HG03460 (cell line): ENCODE results near the gene CRTAC1.

ENCODE experiments used
- ATAC-seq: cut with Tn5 transposase; IDR thresholded peaks from one replicate; pipeline ENCODE4 v1.9.1; 2021; ENCODE audit not compliant: unreplicated experiment

The CRTAC1 gene

DNA sequence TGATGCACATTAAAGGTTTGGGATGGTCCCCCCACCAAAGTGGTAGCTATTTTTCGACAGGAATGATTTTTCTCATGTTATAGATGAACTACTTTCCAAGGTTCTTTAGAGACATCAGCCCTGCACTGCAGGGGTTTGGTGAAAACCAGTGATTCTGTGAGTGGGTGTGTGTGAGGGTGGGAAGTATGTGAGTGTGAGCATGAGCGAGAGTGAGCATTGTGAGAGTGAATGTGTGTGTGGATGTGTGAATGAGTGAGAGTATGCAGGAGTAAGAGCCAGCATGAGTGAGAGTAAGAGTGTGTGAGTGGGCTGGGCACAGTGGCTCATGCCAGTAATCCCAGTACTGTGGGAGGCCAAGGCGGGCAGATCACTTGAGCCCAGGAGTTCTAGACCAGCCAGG lies 105.7 kb downstream of the CRTAC1 start:
- no peak for ATAC-seq

DNA sequence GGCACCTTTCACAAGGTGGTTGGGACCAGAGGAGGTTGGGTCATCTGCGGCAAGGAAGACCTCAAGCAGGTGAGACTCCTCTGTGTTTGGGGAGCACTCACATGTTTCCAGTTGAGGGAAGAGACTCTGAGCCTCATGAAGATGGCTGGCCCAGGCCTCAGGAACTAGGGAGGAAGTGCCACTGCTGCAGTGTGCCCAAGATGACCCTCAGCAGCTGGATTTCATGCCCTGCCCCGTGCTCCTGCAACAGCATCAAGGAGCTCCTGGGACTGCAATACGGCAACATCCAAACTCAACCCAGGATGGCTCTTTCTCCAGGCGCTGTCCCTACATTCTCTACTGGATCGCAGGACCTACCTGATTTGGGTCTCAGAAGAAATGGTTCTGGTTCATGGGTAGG lies 106.9 kb downstream of the CRTAC1 start:
- ATAC-seq: no peak

DNA sequence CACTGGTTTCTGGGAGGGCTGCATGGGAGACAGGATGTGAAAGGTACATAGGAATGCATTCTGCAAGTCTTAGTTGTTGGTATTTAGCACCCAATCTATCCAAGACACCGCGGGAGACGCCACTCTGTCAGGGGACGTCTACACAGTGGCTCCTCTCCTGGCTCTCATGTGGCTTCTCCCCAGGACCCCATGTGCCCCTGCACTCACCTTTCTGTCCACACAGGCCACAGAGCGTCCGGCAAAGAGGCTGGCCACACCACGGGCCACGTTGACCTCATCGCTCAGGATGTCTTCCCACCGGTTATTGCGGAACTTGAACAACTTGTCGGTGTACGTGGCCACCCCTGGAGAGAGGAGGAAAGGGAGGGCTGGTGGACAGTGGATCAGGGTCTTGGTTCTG lies 107.4 kb downstream of the CRTAC1 start:
- no peak for ATAC-seq

DNA sequence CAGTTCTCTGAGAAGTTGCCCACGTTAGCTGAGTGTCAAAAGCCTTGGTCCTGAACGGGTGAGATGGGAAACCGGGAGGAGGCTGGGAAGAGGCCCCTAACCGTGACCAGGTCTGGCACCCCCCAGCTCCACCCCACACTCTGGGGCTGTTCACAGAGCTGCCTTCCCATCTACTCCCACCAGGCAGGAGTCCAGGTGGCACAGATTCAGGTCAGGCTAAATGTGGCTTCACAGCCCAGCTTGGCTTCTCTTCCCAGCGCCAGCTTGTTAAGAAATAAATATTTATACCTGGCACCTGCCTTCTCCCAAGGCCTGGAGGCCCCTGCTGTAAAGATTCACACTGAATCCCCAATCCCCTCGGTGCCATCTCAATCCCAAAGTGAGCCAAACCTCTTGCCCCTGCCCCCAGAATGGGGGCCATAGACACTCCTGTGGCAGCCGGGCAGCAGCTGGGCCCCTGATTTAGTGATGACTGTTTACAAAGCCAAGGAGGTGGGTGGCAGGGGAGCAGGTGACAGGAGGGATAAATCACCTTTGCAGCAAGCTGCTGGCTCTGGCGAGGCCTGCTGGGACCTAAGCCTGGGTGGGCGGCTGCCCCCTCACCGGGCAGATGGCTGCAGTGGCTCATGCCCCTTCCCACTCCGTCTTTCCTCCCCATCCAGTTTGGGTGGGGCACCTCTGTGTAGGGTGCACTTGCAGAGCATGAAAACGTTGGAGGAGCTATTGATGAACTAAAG lies 108.2 kb downstream of the CRTAC1 start:
- no peak for ATAC-seq

DNA sequence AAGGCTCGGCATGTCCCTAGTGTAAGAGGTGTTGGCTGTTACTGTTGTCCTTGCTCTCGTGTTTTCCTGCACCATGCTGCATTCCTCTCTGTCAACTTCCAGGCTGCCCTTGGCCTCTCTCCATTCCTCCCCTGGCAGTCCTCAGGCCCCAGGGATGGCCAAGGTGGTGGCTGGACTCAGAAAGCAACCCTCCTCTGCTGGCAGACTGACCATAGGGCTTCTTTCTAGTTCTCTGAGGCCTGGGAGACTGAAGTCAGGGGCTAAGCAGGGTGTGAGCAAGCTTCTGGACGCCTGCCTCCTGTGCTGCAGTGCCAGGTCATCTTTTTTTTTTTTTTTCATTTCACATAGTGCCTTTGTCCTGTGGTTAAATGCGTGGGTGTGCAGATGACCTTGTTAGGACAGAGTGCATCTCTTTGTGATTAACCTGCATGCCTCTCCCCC lies 108.8 kb downstream of the CRTAC1 start:
- no peak for ATAC-seq

DNA sequence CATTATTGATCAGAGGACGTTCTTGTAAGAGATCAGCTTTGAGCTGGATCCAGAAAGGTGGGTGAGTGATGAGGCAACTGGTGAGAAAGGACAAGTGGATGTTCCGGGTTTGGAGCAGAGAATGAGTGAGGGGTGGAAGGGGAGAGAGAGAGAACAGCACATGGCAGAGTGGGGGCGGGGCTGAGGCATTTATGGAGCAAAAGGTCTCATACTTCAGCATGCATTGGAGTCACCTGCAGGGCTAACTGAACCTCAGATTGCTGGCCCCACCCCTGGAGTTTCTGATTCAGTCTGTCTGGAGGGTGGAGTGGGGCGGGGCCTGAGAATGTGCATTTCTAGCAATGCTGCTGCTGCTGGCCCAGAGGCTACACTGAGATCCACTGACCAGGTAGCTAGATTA lies 109.6 kb downstream of the CRTAC1 start:
- no peak for ATAC-seq

DNA sequence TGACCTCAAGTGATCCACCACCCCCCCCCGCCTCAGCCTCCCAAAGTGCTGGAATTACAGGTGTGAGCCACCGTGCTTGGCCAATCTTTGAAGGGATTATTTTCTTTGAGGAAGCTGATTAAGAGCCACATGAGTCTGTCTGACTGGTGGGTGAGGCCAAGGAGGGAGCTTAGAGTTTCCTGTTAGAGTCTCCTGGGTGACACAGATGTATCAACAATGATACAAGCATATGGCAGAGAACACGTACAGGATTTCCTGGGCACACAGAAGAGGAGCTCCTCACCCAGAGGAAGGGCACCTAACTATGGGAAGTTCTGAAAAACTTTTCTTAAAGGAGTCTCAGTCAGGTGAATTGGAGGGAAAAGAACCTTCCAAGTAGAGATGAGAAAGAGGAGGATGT lies 111.4 kb downstream of the CRTAC1 start:
- no peak for ATAC-seq

DNA sequence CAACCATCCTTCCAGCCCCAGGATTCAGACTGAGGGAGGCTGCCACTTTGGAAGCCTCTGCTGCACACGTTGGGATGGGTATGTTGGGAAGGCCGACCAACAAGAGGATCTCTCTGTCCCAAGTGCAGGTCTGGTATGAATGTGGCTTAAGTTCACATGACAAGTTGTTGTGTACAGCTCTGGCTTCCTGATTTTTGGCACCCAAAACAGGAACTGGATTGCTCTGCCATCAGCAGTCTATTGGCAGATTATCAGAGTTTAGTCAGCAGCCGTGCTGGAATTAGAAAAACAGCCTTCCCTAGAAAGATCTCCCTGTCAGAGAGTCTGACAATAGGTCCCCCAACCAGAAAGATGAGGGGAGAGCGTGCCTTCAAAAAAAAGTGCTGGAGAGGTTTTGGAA lies 113.8 kb downstream of the CRTAC1 start:
- ATAC-seq: no peak

DNA sequence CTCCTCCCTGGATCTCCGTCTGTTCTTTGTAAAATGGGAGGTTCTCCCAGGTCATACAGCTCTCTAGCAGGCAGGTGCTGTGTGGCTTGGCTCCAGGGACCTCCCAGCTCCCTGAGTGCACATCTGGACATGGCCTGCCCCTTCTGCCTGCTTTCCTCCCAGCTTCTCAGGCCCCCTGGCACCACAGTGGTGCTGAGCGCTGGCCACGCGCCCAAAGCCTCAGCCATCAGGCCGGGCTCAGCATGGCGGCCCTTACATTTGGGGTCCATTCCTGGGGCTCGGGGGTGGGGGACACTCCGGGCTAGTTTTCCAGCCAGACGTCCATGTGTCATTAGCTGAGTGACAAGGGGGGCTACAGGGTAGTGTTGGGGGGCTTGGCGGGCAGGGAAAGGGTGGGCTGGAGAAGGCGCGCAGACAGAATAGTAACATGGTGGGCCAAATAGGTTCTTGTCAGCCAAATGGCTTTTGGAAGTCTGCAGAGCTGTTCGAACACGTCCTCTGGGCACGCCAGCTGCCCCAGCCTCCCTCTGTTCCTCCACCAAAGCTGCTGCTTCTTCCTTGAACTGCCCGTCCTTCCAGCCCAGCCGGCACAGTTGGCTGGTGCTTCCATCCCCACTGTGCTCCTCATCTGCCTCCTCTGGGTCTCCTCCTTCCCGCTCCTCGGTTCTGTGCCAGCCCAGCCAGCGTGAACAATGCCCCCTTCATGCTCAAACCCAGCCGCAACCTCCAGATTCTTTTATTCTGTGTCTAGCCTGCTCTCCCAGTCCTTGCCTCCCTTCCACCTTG lies 114.9 kb downstream of the CRTAC1 start:
- ATAC-seq: no peak

DNA sequence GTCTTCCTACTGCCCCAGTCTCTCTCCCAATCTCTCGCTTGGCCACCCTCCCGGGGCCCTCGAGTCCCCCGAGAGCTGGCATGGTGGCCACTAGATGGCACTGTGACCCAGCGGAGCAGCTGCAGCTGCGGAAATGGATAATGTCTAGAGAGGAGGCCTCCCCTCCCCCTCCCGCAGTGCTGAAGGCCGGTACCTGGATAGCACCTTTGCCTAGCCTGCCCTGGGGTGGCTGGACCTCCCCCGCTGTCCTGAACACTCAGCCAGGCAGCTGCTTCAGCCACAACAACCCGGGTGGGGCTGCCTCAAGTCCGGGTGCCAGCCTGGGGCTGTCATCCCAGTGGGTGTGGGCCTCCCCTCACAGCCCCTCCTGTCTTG lies 115.6 kb downstream of the CRTAC1 start:
- ATAC-seq: no peak

DNA sequence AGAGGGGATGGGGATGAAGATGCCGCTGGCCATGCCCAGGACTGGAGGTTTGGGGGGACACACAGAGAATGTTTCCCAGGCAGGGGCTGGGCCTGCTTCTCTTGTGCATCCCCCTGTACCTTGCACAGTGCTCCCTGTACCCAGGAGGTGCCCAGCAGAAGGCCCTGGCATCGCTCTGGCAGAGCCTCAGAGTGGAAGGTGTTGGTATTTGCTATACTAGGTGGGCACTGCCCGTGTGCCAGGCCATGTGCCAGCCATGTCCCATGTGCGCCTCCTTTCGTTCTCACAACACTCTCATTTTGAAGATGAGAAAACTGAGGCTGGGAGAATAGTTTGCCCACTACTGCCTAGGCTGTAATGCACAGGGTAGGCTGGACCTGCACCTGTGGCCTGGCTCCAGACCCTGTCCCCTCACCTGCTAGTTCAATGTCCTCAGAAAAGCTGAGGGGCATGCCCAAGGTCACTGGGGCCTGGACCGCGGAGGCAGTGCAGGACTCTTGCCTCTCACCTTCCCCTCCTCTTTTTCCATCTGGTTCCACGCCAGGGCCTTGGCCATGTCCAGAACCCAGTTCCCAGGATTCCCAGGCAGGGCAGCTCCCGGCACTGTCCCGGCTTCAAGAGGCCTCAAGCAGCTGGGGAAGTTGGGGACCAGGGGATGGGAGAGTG lies 116.1 kb downstream of the CRTAC1 start:
- no peak for ATAC-seq

DNA sequence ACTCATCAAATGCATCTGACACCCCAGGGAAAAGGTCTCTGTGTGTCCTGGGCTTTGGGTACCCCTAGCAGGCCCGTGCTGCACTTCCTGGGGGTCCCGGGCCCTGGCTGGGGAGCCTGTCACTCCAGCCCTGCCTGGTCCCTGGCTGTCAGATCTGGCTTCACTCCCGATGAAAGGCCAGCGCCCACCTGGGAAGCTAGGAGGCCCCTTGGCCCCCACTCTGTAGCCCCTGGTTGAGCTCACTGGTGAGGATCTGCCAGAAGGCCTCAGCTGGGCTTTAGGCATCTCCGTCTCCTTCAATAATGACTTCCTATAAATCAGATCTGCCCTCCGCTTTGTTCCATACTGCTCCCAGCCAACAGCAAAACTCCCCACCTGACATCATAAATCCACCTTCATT lies 116.8 kb downstream of the CRTAC1 start:
- ATAC-seq: no peak

DNA sequence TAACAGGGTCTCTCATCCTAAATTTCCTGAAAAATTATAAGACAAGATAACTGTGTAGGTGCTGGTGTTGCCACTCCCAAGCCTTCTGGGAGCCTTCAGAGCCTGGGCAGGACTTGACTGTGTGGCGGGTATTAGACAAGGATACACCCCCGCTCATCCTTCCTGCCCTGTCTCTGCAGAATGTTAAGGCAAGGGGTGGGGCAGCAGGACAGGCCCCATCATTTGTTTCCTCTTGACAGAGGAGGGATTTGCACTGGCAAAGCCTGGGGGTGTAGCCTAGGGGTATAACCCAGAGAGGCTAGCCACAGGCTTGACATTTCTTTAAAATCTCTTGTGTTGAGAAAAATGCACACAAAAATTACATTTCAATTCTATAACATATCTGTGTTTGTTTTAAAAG lies 117.2 kb downstream of the CRTAC1 start:
- no peak for ATAC-seq

DNA sequence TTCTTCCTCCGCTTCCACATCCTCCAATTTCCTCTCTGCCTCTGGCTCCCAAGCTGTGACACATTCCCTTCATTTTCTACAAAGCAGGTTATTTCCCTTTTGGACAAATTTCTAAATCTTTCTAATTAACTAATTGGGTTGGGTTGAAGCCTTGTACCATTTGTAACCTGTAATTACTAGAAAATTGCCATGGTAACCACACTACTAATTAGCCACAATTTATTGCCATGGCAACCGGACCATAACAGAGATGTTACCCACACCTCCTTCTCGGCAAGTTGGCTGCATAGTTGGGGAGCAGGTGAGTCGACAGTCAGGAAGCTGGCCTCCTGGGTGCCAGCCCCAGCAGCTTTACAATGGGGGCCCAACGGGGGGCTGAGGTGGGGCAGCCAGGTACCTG lies 119.2 kb downstream of the CRTAC1 start:
- no peak for ATAC-seq

DNA sequence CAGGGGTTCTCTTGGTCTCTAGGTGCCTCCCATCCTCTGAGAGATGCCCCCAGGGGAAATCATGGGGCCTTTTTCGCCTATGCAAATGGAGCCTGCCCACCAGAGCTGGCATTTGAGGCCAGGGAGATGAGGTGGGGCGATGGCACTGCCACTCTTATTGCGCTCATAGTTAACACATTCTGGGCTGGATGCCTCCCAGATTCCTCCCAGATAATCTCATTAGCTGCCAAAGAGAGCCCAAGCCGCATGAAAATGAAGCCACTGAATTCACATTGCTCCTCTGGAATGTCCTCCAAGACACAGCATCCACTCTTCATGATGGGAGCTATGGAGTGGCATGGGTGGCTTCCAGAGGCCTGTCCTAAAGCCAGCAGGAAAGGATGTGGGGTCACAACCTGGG lies 119.8 kb downstream of the CRTAC1 start:
- ATAC-seq: no peak

DNA sequence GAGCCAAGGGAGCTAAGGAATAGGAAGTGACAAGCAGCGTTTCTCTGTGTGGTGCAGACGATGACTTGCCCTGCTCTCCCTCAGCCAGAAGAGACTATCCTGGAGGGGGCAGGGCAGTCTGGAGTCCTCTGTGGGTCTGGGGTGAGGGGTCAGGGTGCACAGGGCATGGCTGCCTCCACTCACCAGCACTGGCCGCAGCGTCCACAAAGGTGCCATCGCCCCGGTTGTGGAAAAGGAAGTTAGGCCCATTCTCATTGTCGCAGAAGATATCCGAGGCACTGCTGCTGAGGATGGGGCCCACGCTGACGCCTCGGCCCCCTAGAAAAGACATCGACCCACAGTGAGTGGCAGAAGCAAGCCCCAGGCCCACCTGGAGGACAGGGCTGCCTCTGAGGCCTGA lies 122.6 kb downstream of the CRTAC1 start:
- no peak for ATAC-seq

DNA sequence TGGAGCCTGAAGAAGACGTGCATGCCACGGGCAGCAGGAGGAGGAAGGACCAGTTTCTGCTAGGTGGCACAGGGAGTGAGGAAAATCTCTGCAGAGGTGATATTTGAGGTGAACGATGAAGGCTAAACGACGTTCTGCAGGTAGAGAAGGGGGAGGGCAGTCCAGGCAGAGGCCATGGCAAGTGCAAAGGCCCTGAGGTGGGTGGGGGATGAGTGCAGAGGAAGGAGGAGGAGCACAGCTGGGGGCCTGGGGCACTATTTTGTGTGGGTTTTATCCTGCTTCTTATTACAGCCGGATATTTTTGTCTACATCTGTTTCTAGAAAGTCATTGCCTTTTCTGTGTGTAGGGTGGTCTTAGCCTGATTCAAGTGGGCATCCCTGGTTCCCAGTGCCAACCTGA lies 123.2 kb downstream of the CRTAC1 start:
- ATAC-seq: no peak

DNA sequence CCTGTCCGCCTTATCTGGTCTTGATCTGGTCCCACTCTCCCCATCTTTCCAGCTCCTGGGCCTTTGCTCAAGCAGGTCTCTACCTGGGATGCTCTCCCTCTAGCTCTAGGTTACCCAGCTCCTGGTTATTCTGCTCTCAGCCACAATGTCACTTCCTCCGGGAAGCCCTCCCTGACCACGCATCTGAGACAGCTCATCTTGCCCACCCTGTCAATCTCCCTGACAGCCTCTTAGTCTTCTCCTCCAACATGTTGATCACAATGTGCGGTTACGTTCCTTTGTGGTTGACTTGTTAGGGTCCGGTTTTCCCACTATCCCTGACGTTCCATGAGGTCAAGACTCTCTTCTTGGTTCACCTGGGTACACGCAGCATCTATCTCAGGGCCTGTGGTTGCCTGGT lies 125.1 kb downstream of the CRTAC1 start:
- ATAC-seq: no peak

DNA sequence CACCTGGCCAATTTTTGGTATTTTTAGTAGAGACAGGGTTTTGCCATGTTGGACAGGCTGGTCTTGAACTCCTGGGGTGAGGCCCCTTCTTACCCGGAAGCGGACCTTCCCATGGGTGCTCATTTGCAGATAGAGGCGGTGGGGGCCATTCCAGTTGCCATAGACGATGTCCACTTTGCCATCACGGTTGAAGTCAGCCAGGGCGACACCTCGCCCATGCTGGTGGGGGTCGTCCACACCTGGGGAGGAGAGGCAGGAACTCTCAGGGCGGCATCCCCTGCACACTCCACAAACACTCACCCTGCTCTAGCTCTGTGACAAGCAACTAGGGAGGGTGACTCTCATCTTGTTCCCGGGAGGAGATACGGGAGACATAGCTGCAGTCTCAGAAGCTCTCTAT lies 125.8 kb downstream of the CRTAC1 start:
- ATAC-seq: no peak

DNA sequence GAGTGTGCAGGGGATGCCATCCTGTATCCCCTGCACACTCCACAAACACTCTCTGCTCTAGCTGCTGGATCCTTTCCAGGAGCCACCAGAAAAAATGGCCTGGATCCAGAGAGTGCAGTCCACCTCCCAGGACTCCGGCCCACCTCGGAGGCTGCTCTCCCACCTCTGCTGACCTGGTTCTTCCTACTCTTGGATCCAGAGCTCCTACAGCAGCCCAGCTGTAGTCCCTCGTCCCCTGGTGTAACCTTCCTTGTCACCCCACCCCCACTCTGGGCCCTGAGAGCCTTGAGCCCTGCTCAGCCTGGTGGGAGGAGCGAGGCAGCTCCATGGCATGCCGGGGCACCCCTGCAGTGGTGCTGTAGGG lies 126.4 kb downstream of the CRTAC1 start:
- ATAC-seq: no peak

DNA sequence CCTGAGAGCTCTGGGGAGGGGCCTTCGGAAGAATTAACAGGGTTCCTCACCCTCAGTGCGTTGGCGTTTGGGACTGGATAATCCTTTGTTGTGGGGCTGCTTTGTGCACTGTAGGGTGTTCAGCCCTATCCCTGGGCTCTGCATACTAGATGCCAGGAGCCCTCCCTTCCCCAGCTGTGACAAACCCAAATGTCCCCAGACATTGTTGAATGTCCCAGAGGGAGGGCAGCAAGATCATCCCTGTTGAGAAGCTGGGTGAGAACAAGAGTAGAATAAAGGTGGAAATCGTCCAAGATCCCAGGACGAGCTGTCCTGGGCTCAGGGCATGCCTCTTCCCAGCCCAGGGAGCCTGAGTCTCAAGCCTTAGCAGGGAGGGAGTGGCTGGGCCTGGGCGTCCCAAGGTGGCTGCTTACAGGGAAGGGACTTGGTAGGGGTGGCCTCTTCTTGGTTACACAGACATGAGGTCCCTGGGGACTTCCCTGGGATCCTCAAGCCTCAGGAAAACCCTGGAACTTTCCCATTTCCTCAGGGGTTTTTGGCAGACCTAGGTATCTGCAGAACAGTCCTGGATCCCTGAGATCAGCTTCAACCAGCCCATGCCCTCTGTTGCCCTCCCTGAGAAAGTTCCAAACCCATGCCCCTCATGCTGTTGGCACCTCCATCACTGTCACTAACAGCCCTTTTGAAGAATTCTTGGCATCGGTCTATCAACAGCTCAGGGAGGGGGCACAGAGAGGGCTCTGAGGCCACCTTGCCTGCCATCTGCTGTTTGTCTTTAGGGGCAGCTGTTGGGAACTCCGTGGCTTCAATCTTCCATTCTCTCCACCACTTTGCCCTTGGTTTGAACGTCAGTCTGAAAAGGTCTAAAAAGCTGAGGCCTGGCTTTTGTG lies 127.0 kb downstream of the CRTAC1 start:
- no peak for ATAC-seq
